Cardiac septum (tissue), 1 donor: ENCODE results near the gene GALNT9. TPM values are rescaled to one million over a fixed set of nuclear protein-coding genes. Genes with fewer than 3 reads are reported as not detected.

Experiments used
- DNase-seq: peaks from one replicate; pipeline ENCODE4 v3.0.0-alpha.2; 2020; ENCODE audit warnings: low spot score
- intact Hi-C: fragments of 100-400 bp; cut with DNase I; formaldehyde crosslinking; loops from one replicate; pipeline ENCODE4 v1.14.0; 2022
- total RNA-seq: library from RNA; stranded (reverse); fragmentation: NEBNext Ultra II Directional; extraction: Animal tissue kit (Norgen Biotek cat#: 25700); gene quantifications from one replicate; pipeline ENCODE4 v1.2.1, GENCODE V29; 2021
- donor health status: DM: no; HTN: no; CAD: no.

GALNT9 gene
- total RNA-seq, 1 donor from 2014 or later: not detected

DNA sequence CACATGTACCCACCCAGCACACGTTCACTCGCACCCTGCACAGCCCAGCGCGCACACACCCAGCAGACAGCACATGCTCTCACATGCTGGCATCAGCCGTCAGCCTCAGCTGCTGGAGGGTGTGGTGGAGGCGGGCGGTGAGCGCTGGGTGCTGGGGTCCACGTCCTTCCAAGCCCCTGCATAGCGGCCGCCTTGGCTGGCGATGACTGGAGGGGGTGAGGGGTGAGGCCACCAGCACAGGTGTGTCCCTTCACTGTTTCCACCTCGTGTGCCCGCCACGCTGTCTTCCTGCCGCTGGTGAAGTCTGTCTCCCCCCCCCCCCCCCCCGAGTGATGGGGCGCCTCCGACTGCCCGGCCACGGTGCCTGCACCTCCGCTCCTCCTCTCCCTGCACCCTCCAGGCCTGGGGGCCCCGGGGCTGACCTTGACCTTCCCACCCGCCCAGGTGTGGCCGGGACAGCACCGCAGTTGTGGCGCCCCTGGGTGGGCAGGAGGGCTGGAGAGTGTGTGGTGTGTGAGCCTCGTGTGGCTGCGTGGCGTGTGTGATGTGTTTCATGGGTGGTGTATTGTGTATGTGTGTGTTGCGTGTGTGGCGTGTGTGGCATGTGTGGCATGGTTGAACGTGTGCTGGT is 147.7 kb downstream of the GALNT9 start:
- intact Hi-C loops: no loop called here
- DNase-seq: no peak

DNA sequence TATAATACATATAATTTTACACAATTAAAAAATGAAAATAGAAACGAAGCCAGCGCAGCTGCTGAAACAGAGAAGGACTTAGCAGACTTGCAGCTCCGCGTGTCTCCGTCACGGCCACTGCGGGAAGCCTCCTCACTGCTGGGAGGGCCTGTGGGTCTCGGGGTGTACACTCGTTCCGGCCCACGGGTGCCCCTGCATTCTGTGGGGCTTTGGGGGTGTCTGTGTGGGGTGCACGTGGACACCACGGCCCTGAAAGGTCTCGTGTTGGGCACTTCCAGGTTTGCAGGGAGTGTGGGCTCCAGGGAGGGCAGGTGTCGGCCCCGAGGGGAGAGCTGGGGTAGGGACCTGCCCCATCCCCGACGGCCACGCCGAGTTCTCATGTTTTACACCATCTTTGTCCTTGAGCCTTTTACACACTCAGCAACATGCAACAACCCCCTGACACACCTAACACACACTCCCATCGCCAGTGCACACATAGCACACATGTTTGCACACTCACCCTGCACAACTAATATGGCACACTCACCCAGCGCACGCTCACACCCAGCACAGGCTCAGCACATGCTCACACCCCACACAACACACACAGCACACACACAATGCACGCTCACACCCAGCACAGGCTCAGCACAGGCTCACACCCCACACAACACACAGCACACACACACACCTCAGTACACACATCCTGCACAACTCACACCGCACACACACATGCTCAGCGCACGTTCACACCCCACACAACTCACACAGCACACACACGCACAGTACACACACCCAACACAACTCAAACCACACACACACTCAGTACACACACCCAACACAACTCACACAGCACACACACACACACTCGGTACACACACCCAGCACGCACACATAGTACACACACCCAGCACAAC is 148.5 kb downstream of the GALNT9 start:
- DNase-seq: no peak
- intact Hi-C loops: no loop called here

GRCh38 chr12:132179431-132180362 is 149.7 kb downstream of the GALNT9 start:
- intact Hi-C loops: no loop called here
- no peak for DNase-seq

- intact Hi-C loops: no loop called here
- DNase-seq: no peak
These were observed 150.5 kb downstream of the GALNT9 start for GRCh38 chr12:132178801-132179401.

- intact Hi-C loops: no loop called here
- no peak for DNase-seq
These were observed 151.1 kb downstream of the GALNT9 start for GRCh38 chr12:132178316-132178715.

DNA sequence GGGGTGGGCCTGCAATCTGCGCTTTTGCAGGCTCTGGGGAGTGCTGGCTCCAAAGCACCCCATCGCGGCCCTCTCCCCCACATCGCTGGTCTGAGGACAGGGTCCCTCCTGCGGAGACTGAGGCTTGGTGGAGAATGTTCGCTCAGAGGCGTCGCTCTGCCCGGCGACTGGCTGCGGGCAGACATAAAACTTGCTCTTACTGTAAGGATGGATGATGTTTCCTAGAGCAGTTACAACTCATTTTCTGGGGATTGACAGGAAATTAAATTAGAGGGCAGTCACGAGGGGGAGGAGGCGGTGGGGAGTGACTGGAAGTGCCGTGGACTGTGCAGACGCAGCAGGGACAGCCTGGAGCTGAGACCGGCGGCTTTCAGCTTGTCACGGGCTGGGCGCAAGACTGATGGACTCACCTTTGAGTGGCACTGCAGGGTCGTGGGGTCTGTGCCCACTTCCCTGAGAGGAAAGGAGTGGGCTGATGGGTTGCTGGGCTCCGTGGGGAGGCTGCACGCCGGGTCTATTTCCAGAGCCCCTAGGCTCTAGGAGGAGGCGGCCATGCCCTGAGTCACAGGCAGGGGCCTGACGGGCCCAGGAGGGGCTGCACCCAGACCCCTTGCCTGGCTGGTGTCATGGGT is 152.4 kb downstream of the GALNT9 start:
- no peak for DNase-seq
- intact Hi-C loops: no loop called here

- intact Hi-C loops: no loop called here
- DNase-seq: no peak
These were observed 152.9 kb downstream of the GALNT9 start for GRCh38 chr12:132176385-132176919.

DNA sequence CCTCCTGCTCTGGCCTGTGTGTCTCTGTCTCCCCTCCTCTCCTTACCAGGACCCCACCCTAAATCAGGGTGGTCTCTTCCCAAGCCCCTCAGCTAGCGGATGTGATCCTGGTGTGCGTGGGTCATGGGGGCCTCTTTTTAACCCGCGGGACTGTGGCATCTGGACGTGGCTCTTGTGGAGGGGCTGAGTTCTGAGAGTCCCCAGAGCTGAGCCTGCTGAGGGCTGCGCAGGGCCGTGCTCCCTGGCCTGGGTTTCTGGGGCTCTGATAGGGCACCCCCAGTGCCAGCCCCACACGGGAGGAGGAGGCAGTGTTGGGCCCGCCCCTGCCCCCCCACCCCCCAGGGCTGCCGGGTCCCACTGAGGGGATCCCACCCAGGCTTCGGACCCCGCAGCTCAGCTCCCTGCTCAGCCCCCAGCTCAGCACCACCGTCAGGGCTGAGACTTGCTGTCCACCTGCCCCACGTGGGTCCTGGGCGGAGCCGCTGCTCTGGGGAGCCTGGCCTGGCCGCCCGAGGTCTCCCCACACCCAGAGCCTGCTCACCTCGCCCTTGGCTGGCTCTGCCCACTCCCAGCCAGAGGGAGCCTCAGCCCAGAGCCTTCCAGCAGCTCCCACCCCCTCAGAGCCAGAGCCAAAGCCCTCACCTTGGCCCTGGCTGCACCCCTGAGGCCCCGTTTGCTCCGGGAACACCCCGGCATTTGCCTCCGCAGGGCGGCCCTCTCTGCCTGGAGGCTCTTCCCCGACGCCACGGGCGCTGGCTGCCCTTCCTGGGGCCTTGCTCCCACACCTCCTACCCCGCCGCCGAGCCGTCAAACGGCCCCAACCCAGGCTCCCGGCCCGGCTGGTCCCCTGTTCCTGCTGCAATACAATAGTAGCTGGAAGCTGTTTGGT is 153.6 kb downstream of the GALNT9 start:
- intact Hi-C loops: no loop called here
- no peak for DNase-seq

- intact Hi-C loops: no loop called here
- no peak for DNase-seq
These were observed 154.4 kb downstream of the GALNT9 start for GRCh38 chr12:132174839-132175490.

GRCh38 chr12:132174015-132174838 is 155.2 kb downstream of the GALNT9 start:
- DNase-seq: no peak
- intact Hi-C loops: no loop called here

DNA sequence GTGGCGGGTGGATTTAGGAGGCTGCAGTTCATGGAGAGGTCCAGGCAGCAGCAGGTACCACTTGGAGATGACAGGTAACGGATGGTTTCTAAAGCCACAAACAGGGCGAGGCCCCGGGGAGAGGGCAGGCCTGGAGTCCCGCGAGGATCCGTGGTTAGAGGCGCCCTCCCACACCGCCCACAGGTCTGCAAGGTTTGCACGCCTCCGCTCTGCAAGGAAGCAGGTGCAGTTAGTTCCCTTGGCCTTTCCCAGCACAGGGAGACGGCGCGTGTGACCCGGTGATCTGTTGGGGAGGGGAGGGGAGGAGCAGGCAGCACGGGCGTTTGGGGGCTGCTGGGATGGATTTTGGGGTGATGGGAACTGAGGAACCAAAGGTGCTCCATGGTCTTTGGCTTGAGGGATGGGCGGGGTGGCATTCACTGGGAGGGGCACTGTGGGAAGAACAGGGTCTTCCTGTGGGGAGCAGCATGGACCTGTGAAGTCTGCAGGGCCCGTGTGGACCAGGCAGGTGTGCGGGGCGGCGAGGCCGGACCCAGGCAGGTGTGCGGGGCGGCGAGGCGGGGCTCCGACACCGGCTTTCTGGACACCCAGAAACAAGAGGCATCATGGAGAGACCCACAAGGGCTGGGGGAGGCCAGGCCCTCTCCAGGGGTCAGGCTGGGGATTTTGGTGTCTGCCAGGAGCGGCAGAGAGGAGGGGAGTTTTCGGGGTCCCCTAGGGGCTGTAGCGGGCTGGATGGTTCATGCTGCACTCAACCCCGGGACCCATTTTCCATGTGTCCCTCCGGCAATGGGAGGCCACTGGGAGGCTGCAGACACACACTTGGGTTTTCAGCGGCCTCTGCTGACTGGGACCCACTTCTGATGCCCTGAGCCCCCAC is 156.0 kb downstream of the GALNT9 start:
- intact Hi-C loops: no loop called here
- DNase-seq: no peak

DNA sequence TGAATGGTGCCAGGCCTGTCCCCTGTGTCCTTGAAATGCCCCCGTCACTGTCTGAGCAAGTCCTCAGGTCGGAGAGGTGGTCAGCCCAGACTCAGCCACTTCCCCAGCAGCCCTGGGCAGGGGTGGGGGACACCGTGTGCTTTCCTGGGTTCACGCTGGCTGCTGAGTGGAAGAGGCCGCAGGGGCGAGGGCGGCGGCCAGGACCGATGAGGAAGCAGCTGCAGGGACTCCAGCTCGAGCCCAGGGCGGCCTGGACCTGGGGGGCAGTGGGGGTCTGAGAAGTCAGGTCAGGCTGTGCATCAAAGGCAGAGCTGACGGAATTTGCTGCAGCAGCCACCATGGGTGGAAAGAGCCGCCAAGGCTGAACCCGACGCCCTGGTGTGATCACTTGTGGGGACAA is 156.8 kb downstream of the GALNT9 start:
- intact Hi-C loops: no loop called here
- DNase-seq: no peak

- intact Hi-C loops: no loop called here
- no peak for DNase-seq
These were observed 157.3 kb downstream of the GALNT9 start for GRCh38 chr12:132171968-132172521.

DNA sequence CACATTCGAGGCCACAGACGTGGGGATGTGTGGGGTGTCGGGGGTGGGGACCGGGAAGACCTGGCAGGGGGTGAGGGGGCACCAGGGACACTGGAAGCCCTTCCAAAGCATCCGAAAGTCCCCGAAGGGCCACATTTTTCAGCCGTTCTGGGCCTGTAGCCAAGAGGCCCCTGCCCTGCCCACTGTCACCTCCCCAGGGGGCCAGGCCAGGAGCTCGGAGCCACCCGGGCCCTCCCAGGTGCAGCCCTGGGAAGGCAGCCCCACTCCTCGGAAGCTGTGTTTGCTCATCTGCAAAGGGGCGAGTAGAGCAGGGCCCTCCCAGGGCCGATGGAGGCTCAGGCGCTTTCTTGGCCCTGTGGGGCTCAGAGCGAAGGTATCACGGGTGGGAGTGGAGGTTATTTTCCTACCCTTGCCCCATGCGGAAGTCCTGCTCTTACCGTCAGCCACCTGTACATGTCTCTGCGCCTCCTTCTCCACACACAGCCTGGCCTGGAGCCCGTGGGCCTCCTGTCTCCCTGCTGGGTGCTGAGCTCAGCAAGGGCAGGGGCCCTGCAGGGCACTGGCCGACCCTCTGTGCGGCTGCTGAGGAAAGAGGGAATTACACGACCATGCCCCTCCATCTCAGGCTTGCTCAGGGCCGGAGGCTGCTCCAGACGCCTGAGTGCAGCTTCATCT is 158.0 kb downstream of the GALNT9 start:
- intact Hi-C loops: no loop called here
- no peak for DNase-seq
